GM12874 (cell line): ENCODE results near the gene ITPKA.

Source experiments
- TF ChIP-seq, protein P1 (sequence below): IDR thresholded peaks from 2 replicates; pipeline ENCODE4 v1.5.1; 2011; ENCODE audit warnings: low read depth, mild to moderate bottlenecking, control low read depth, low read length, moderate library complexity; ENCODE audit not compliant: insufficient read depth

ITPKA gene

DNA sequence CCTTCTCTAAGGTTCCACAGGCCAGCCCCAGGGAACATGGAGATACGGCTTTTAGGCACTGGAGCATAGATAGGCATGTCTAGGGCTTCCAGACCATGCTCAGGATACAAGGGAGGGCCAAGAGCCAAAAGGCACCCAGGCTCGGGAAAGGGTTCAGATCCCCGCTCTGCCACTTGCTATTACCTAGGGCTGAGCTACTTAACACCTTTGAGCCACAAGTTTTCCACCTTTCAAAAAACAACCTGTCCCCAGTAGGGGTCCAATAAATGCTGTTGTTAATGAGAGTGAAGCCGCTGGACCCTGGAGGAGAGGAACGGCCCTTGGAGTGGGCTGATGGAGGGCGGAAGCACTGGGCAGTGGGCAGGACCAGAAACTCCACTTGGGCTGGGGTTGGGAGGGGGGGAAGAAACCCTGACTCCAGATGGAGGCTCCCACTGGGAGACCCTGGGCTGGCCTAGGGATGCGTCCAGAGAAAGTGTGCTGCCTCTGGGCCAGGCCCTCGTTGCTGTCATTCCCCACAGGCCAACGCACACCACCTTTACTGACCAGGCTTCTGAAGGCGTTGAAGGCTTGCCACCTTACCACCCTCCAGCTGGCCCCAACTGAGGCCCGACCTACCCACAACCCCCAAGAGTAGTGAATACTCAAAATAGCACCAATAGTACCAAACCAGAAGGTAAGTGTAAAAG, 8.6 kb upstream of the ITPKA start:
- TF ChIP-seq, protein P1, sequence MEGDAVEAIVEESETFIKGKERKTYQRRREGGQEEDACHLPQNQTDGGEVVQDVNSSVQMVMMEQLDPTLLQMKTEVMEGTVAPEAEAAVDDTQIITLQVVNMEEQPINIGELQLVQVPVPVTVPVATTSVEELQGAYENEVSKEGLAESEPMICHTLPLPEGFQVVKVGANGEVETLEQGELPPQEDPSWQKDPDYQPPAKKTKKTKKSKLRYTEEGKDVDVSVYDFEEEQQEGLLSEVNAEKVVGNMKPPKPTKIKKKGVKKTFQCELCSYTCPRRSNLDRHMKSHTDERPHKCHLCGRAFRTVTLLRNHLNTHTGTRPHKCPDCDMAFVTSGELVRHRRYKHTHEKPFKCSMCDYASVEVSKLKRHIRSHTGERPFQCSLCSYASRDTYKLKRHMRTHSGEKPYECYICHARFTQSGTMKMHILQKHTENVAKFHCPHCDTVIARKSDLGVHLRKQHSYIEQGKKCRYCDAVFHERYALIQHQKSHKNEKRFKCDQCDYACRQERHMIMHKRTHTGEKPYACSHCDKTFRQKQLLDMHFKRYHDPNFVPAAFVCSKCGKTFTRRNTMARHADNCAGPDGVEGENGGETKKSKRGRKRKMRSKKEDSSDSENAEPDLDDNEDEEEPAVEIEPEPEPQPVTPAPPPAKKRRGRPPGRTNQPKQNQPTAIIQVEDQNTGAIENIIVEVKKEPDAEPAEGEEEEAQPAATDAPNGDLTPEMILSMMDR, result no peak

DNA sequence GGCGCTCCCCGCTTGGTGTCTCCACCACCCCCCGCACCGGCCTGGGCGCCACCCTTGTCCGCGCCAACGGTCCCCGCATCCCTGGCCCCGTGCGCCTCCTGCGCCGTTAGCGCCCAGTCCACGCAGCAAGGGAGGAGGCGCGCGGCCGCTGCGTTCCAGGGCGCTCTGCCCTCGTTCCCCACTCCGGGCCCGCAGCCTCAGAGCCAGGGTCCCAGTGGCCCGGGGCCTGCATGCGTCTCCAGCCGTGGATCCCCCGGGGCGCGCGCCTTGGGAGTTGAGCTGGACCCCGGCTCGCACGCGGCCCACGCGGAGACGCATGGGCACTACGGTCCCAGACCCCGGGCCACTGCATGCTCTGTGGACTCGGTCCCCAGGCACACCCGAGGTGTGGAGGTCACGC, 7.4 kb upstream of the ITPKA start:
- TF ChIP-seq, protein P1, result no peak

DNA sequence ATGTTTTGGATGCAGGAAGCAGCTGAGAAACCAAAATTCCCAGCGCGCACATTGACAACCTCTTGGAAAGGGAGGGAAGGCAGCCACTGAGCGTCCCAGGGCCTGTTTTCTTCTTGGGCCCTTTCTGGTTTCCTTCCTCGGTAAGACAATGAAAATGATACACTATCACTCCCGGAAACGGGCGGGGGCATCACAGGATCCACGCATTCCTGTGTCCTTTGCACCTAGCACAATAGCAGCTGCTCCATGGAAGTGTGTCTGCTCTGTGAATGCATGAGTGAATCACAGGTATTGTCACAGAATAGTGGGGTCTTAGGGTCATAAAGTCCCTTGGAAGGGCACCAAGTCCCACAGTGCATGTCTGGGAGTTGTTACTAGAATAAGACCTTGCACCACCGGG, 6.3 kb upstream of the ITPKA start:
- TF ChIP-seq, protein P1, result no peak

DNA sequence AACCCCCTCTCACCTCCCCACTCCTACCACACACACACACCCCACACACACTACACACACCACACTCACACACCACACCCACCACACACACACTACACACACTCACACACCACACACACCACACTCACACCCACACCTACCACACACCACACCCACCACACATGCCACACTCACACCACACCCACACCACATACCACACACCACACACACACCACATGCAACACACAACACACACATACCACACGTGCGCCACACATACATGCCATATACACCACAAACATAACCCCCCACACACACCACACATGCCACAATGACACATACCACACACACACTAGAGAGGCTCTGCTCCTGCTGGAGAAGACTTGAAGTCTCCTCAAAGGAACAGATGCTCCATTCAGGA, 5.9 kb upstream of the ITPKA start:
- TF ChIP-seq, protein P1, result no peak

DNA sequence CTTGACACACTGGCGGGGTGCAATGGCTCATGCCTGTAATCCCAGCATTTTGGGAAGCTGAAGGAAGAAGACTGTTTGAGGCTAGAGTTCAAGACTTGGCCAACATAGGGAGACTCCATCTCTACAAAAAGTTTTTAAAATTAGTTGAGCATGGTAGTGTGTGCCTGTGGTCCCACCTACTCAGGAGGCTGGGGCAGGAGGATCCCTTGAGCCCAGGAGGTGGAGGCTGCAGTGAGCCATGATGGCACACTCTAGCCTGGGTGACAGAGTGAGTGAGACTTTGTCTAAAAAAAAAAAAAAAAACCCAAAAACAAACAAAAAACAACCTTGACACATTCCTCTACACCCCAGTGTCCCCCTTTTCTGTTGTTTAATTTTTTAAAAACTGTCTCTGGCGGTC, 4.0 kb upstream of the ITPKA start:
- TF ChIP-seq, protein P1, result no peak

DNA sequence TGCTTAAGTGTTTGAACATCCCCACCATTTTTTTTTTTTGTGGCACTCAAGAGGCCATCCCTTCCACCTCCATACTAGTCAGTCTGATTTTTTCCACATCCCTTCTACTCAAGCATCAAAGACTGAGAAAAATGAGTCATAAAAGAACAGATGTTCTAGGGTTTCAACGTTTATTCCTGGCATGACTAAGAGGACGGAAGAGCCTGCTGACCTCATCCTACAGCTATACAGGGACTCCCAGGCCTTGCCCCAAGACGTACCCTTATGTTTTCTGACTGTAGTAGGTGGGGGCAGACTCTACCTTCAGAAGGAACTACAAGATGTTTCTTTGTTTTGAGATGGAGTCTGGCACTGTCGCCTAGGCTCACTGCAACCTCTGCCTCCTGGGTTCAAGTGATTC, 3.3 kb upstream of the ITPKA start:
- TF ChIP-seq, protein P1, result no peak

DNA sequence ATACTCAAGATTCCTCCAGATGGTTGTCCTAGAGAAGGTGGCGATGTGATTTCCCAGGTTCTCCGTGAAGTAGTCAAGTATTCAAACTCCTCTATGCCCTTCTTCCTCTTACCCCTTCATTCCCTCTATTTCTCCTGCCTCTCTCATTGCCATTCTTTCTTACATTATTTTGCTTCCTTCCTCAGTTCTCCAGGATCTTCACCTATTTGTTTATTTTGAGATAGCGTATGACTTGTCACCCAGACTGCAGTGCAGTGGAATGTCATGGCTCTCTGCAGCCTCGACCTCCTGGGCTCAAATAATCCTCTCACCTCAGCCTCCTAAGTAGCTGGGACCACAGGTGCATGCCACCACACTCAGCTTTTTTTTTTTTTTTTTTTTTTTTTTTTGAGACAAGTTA, 1.8 kb upstream of the ITPKA start:
- TF ChIP-seq, protein P1, result no peak
